ENCODE results near the gene TUBB4A.

TUBB4A gene

DNA sequence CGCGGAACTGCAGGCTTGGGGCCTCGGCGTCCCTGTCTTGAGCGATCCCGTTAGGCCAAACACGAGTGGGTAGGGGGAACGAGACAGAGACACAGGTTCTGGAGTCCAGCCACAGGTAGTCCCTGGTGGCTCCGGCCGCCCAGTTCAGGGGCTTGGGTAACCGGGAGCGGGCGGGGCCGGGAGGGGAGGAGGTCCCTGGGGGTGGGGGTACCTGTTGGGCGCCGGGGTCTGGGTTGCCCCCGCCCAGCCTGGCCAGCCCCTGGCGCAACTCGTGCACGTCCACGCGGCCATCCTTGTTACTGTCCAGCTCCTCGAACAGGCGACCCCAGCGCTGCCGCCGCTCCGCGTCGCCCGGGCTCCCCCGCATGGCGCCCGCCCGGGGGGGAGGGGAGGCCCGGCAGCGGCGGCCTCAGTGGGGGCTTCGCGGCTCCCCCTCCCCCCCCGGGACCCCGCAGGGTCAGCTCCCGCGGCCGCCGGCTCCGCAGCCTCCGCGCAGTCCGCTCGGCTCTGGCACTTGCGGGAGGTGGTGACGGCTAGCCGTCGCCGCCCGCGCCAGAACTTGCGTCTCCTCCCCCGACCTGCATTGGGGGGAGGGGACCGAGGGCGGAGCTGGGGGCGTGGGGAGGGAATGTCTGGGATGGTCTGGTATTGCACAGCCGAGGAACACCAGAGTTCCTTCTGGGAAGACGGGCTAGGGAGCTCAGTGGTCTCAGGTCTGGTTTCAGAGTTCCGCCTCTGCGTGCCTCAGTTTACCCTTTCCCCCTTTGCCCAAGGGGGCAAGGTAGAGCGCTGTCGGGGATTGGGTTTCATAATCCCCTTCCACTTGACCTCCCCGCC is 42.6 kb downstream of the TUBB4A start, which contains the start of gene SLC25A23:
SLC25A23 (minus strand) TSS at position 531 of the 837 bp plus-strand sequence; CDS start at position 367, 164 bp downstream.
- DNase-seq (ENCODE audit: insufficient read length, low spot score) (peak; percentile 93), FAIRE-seq (peak; percentile 9)
- TF ChIP-seq POU2F2 (IDR thresholded peaks at IDR 0.05; ENCODE audit: low read depth, low read length) (0 out of 2 replicates have a peak, but pooled peaks have one; percentile 51), POLR2A (IDR thresholded peaks at IDR 0.05; ENCODE audit: low read depth, low read length) (no peak), POLR2AphosphoS5 (IDR thresholded peaks at IDR 0.05; ENCODE audit: low read depth, low read length) (no peak)

DNA sequence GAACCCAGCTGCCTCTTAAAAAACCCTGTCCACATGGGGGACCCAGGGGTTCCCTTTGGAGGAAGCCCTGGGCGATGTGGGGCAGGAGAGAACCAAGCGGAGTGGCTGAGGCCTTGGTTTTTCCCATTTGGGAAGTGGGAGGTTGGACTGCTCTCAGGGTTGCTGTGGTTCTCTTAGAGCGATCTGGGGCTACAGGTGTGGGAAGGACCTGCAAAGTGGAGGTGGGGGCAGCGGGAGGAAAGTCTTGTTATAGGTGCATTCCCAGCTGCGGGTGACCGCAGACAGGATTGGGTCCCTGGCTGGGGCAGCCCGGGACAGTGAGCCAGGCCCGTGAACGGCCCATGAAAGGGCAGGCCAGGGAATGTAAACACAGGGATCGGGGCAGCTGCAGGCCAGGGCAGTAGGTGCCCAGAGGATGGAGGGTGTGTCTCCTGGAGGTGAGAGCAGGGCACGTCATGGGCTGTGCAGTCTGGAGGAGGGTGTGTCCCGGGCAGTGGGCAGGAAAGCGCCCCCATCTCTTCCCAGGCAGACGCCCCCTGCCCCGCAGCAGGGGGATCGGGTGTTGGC is 43.3 kb downstream of the TUBB4A start:
- peak; percentile 23 for FAIRE-seq
- no peak for DNase-seq (ENCODE audit: insufficient read length, low spot score)

DNA sequence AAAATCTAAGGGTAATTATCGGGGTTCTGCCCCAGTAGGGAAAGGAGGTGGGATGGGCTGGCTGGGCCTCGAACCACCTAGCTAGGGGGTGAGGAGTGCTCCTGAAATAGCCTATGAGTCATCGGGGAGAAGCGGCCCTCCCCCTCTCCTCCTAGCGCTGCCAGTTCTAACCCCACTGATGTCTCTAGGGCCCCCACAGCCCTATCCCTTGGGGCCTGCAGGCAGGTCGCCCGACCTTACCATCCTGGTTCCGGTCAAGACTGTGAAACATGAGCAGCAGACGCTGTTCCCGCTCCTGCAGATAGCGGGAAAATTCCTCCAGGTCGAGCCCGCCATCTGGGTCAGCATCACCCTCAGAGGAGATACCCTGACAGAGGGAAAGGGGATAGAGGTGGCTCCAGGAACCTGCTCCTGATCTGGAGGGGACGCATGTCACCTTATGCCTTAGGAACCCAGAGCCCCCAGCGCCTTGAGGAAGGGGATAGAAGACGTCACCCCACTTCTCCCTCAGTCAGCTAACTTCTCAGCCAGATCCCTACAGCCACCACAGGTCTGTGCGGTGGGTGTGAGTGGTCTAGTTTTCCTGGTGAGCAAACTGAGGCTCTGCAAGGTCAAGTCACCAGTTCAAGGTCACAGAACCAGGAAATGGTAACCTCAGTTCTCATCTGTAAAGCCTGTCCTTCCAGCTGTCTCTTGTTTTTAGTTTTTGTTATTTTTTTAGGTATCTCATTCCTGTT is 44.0 kb downstream of the TUBB4A start:
- TF ChIP-seq SPI1 (IDR thresholded peaks at IDR 0.05; ENCODE audit: low read depth, low read length) (no peak), PAX5 (IDR thresholded peaks at IDR 0.05; ENCODE audit: insufficient read depth, low read length, severe bottlenecking) (no peak), POLR2A (IDR thresholded peaks at IDR 0.05; ENCODE audit: low read depth, low read length) (no peak), TAF1 (IDR thresholded peaks at IDR 0.05; ENCODE audit: low read depth, low read length) (no peak), POLR2AphosphoS5 (IDR thresholded peaks at IDR 0.05; ENCODE audit: low read depth, low read length) (no peak), POU2F2 (IDR thresholded peaks at IDR 0.05; ENCODE audit: low read depth, low read length) (no peak)
- DNase-seq (ENCODE audit: insufficient read length, low spot score) (no peak), FAIRE-seq (peak; percentile 69)

More for the DNA sequence above, 43.3 kb downstream of the TUBB4A start:
- no peak for TF ChIP-seq SPI1 (IDR thresholded peaks at IDR 0.05; ENCODE audit: low read depth, low read length)
- TF ChIP-seq TAF1 (IDR thresholded peaks at IDR 0.05; ENCODE audit: low read depth, low read length), result no peak
- no peak for TF ChIP-seq POU2F2 (IDR thresholded peaks at IDR 0.05; ENCODE audit: low read depth, low read length)
- no peak for TF ChIP-seq PAX5 (IDR thresholded peaks at IDR 0.05; ENCODE audit: insufficient read depth, low read length, severe bottlenecking)
- TF ChIP-seq POLR2A (IDR thresholded peaks at IDR 0.05; ENCODE audit: low read depth, low read length), result no peak
- TF ChIP-seq POLR2AphosphoS5 (IDR thresholded peaks at IDR 0.05; ENCODE audit: low read depth, low read length), result no peak

GRCh38 chr19:6455924-6456323 is 46.2 kb downstream of the TUBB4A start:
- FAIRE-seq, result no peak
- DNase-seq (ENCODE audit: insufficient read length, low spot score), result no peak

GRCh38 chr19:6453951-6454565 is 48.1 kb downstream of the TUBB4A start:
- no peak for FAIRE-seq
- no peak for DNase-seq (ENCODE audit: insufficient read length, low spot score)
- TF ChIP-seq POU2F2 (IDR thresholded peaks at IDR 0.05; ENCODE audit: low read depth, low read length) (no peak), POLR2A (IDR thresholded peaks at IDR 0.05; ENCODE audit: low read depth, low read length) (no peak), SPI1 (IDR thresholded peaks at IDR 0.05; ENCODE audit: low read depth, low read length) (no peak), TAF1 (IDR thresholded peaks at IDR 0.05; ENCODE audit: low read depth, low read length) (no peak), POLR2AphosphoS5 (IDR thresholded peaks at IDR 0.05; ENCODE audit: low read depth, low read length) (no peak)

More at GRCh38 chr19:6455924-6456323, 46.2 kb downstream of the TUBB4A start:
- TF ChIP-seq SPI1 (IDR thresholded peaks at IDR 0.05; ENCODE audit: low read depth, low read length) (no peak), TAF1 (IDR thresholded peaks at IDR 0.05; ENCODE audit: low read depth, low read length) (no peak), POLR2AphosphoS5 (IDR thresholded peaks at IDR 0.05; ENCODE audit: low read depth, low read length) (no peak), POLR2A (IDR thresholded peaks at IDR 0.05; ENCODE audit: low read depth, low read length) (no peak), POU2F2 (IDR thresholded peaks at IDR 0.05; ENCODE audit: low read depth, low read length) (no peak), PAX5 (IDR thresholded peaks at IDR 0.05; ENCODE audit: insufficient read depth, low read length, severe bottlenecking) (no peak)

- FAIRE-seq (no peak), DNase-seq (ENCODE audit: insufficient read length, low spot score) (no peak)
- TF ChIP-seq POU2F2 (IDR thresholded peaks at IDR 0.05; ENCODE audit: low read depth, low read length), result no peak
- TF ChIP-seq SPI1 (IDR thresholded peaks at IDR 0.05; ENCODE audit: low read depth, low read length), result no peak
- TF ChIP-seq PAX5 (IDR thresholded peaks at IDR 0.05; ENCODE audit: insufficient read depth, low read length, severe bottlenecking), result no peak
- no peak for TF ChIP-seq POLR2A (IDR thresholded peaks at IDR 0.05; ENCODE audit: low read depth, low read length)
- TF ChIP-seq POLR2AphosphoS5 (IDR thresholded peaks at IDR 0.05; ENCODE audit: low read depth, low read length), result no peak
- no peak for TF ChIP-seq TAF1 (IDR thresholded peaks at IDR 0.05; ENCODE audit: low read depth, low read length)
Measured at GRCh38 chr19:6452899-6453298, 49.2 kb downstream of the TUBB4A start.

DNA sequence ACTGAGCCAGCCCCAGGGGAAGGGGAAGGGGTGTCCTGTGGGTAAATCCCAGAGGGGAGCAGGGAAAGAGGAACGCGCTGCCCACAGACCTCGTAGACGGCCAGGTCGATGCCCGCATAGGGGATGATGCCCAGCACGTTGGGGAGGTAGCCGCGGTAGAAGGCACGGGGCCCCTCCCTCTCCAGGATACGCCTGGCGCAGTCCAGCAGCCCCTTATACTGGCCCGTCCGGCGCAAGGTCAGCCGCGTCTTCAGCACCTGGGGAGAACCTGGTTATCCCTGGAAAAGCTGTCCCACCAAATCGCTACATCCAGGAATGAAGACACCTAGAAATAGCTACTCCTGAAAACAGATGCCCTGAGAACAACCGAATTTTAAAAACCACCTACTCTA is 49.9 kb downstream of the TUBB4A start:
- no peak for FAIRE-seq
- TF ChIP-seq PAX5 (IDR thresholded peaks at IDR 0.05; ENCODE audit: insufficient read depth, low read length, severe bottlenecking) (no peak), POLR2AphosphoS5 (IDR thresholded peaks at IDR 0.05; ENCODE audit: low read depth, low read length) (no peak)
- DNase-seq (ENCODE audit: insufficient read length, low spot score), result no peak

DNA sequence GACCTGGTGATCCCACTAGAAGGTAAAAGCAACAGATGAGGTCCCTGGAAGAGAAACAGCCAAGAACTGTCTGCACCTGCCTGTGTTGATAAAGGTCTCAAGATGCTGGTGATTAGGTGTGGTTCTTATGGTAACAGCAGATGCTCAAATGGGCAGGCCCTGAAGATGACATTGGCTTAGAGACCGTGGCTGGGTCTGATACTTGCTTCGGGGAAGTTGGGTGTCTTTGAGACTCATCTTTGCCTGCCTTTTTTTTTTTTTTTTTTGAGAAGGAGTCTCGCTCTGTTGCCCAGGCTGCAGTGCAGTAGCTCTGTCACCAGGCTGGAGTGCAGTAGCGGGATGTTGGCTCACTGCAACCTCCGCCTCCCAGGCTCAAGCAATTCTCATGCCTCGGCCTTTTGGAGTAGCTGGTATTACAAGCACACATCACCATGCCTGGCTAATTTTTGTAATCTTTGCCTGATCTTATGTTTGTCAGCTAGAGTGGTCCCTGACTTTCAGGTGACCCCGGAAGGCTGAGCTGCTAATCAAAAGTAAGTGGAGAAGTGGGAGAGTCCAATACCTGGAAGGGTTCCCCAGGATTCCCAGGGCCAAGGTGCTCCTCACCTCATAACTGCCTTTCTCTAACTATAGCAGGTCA is 50.4 kb downstream of the TUBB4A start:
- no peak for FAIRE-seq
- no peak for TF ChIP-seq POLR2AphosphoS5 (IDR thresholded peaks at IDR 0.05; ENCODE audit: low read depth, low read length)
- no peak for TF ChIP-seq TAF1 (IDR thresholded peaks at IDR 0.05; ENCODE audit: low read depth, low read length)
- no peak for TF ChIP-seq POU2F2 (IDR thresholded peaks at IDR 0.05; ENCODE audit: low read depth, low read length)
- TF ChIP-seq PAX5 (IDR thresholded peaks at IDR 0.05; ENCODE audit: insufficient read depth, low read length, severe bottlenecking), result no peak
- TF ChIP-seq SPI1 (IDR thresholded peaks at IDR 0.05; ENCODE audit: low read depth, low read length), result no peak
- TF ChIP-seq POLR2A (IDR thresholded peaks at IDR 0.05; ENCODE audit: low read depth, low read length), result no peak

More for the DNA sequence above, 50.4 kb downstream of the TUBB4A start:
- no peak for DNase-seq (ENCODE audit: insufficient read length, low spot score)

All from GM12891 (cell line).